Measurements from ENCODE around the gene SMYD3. TPM values are rescaled to one million over a fixed set of nuclear protein-coding genes. Genes with fewer than 3 reads are reported as not detected.

The SMYD3 gene
- total and polyA plus RNA-seq, 10 of the 15 experiments (the other 5 are each of a cell fraction or from before 2014, with no cell fraction given), result 18.3 to 54.0 (median 24.8) TPM

- Histone ChIP-seq H3K27me3 (replicated peaks in 1 of 2; ENCODE audit: control insufficient read depth in 2 of 2, insufficient read depth in 2 of 2, low read length in 1 of 2) (no peaks in the 10 kb centered on the region), H3K4me2 (ENCODE audit: control insufficient read depth, insufficient read depth) (no peak overlapping the region), H3K4me3 (no peak overlapping the region), H3K4me1 (ENCODE audit: control insufficient read depth, insufficient read depth, low read length) (no peaks in the 10 kb centered on the region), H4K20me1 (ENCODE audit: control insufficient read depth, insufficient read depth) (no peaks in the 10 kb centered on the region), H3K79me2 (ENCODE audit: control insufficient read depth, insufficient read depth, low read length) (no peaks in the 10 kb centered on the region), H3K36me3 (ENCODE audit: control insufficient read depth in 2 of 2, insufficient read depth in 2 of 2, low read length in 1 of 2) (no peaks in the 10 kb centered on the region), H3K9ac (ENCODE audit: control insufficient read depth, insufficient read depth, low read length) (no peak overlapping the region), H3K9me3 (replicated peaks; ENCODE audit: control insufficient read depth, insufficient read depth, low read length) (no peaks in the 10 kb centered on the region; the same call in 2 of the 3 replicates), H3K27ac (ENCODE audit: control insufficient read depth, insufficient read depth) (no peak overlapping the region), H2AFZ (ENCODE audit: control insufficient read depth, low read depth, low read length) (no peak overlapping the region)
- WGBS (ENCODE audit: insufficient coverage, insufficient replicate concordance, low lambda C conversion rate, missing lambda C conversion rate), result 100% methylated on average over 1 of the region's 1 CpG
- ChIA-PET SMC1A (ENCODE audit: uncharacterized antibody, unreplicated experiment) (no interaction called here), CTCF (no interaction called here), RAD21 (ENCODE audit: unreplicated experiment) (no interaction called here), POLR2A (no interaction called here)
- intact Hi-C loops (cut with micrococcal nuclease; ENCODE audit: unreplicated experiment), result no loop called here
- no TSS peak for BruUV-seq (replicated peaks)
- ATAC-seq (no peak), DNase-seq (ENCODE audit: low read depth, low spot score) (no peak), FAIRE-seq (no peak)
- in situ Hi-C loops (cut with MboI), result no loop called here
- TF ChIP-seq BRCA1 (IDR thresholded peaks at IDR 0.05; ENCODE audit: low read depth, low read length) (no peak), ASH2L (IDR thresholded peaks at IDR 0.05; ENCODE audit: borderline replicate concordance, low read depth) (no peak), ETV6 (conservative IDR thresholded peaks at IDR 0.05 in 1 of 2, IDR thresholded peaks at IDR 0.05 in 1 of 2; ENCODE audit: borderline replicate concordance in 1 of 2, low read depth in 1 of 2) (no peak), PAX8 (IDR thresholded peaks at IDR 0.05) (no peak), FOXM1 (IDR thresholded peaks at IDR 0.05; ENCODE audit: low read depth, low read length) (no peak), FOS (IDR thresholded peaks at IDR 0.05; ENCODE audit: borderline replicate concordance, extremely low read depth, insufficient read length) (no peak), SPI1 (IDR thresholded peaks at IDR 0.05; ENCODE audit: borderline replicate concordance, insufficient read depth, low read depth, low read length) (no peak), TCF3 (IDR thresholded peaks at IDR 0.05; ENCODE audit: borderline replicate concordance, insufficient read depth, low read depth, low read length) (no peak), EP300 (IDR thresholded peaks at IDR 0.05; ENCODE audit: borderline replicate concordance in 1 of 2, control insufficient read depth in 1 of 2, low read depth in 2 of 2, low read length in 2 of 2) (no peak), STAT1 (conservative IDR thresholded peaks at IDR 0.05) (no peak), E2F4 (IDR thresholded peaks at IDR 0.05; ENCODE audit: low read depth, low read length) (no peak), KLF5 (IDR thresholded peaks at IDR 0.05; ENCODE audit: partially characterized antibody) (no peak), CHD4 (IDR thresholded peaks at IDR 0.05) (no peak), EZH2 (IDR thresholded peaks at IDR 0.05; ENCODE audit: borderline replicate concordance, control insufficient read depth, low read depth, low read length) (no peak), CUX1 (IDR thresholded peaks at IDR 0.05; ENCODE audit: insufficient replicate concordance, low read depth, low read length) (no peak)
Measured at GRCh38 chr1:246078888-246079252, 428.2 kb downstream of the SMYD3 start.
